Epithelial cell of proximal tubule (primary cell): ENCODE data around the gene NUP210L. TPM values are rescaled to one million over a fixed set of nuclear protein-coding genes. Genes with fewer than 3 reads are reported as not detected.

Source experiments
- DNase-seq: peaks from one replicate; pipeline ENCODE4 v3.0.0-alpha.2; 2011; ENCODE audit warnings: low read depth
- H3K4me3 ChIP-seq: 2 replicates; pipeline ENCODE4 v1.5.1; 2011; ENCODE audit warnings: low read depth, mild to moderate bottlenecking, low read length
- CTCF ChIP-seq: conservative IDR thresholded peaks from 2 replicates; pipeline ENCODE4 v1.5.1; 2012; ENCODE audit warnings: low read depth, mild to moderate bottlenecking, low read length
- total RNA-seq: library from RNA; depleted of rRNA; stranded (reverse); fragments of >200 nt; gene quantifications from 2 replicates; pipeline ENCODE4 v1.2.3, GENCODE V29; 2015

The NUP210L gene
- total RNA-seq, 1 donor from 2014 or later, result not detected

DNA sequence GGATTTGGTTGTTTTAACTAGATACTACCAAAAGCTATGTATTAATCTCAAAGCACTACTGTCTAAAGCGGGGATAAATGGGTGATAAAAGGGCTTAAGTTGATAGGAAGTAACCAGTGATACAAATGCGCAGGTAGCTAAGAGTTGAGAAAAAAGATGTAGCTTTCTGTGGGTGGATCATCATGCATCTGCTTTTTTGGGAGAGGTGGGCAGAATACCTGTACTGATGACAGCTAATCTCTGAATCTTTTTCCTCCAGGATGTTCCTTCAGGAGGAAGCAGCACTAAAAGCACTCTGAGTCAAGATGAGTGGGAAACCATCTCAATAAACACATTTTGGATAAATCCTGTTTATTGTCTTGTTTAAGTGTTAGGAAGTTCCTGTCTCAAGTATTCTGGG, 163.1 kb downstream of the NUP210L start:
- H3K4me3 ChIP-seq, result peak overlapping the region; percentile 84
- DNase-seq, result no peak
- TF ChIP-seq CTCF, result no peak

DNA sequence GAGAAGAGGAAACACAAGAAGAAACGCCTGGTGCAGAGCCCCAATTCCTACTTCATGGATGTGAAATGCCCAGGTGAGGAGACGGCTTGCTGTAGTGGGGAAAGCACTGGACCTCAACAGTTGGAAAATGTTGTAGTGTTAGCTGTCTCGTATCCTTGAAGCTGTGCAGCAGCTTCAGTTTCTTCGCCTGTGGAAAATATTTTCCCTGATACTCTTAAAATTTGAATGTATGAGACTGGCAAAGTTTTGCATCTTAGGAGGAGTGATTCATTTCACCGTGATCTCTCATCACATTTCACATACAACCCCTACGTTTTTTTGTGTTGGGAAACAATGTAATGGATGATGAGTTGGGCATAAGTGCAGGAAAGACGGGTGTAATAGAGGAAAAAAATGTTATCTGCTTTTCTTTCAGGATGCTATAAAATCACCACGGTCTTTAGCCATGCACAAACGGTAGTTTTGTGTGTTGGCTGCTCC, 163.7 kb downstream of the NUP210L start:
- TF ChIP-seq CTCF, result no peak
- no peak for DNase-seq

GRCh38 chr1:153990468-153991150, 164.3 kb downstream of the NUP210L start, which contains the start of gene RPS27:
Gene RPS27 (plus strand): TSS chr1:153990762. CDS start chr1:153990797, 35 bp downstream.
- TF ChIP-seq CTCF, result no peak
- DNase-seq, result peak; percentile 88
- peak within 1 kb of the TSS; percentile 84 for H3K4me3 ChIP-seq

More for the DNA sequence above, 163.7 kb downstream of the NUP210L start:
- peak overlapping the region; percentile 84 for H3K4me3 ChIP-seq

GRCh38 chr1:153987621-153988020, 167.3 kb downstream of the NUP210L start:
- TF ChIP-seq CTCF, result no peak
- no peak overlapping the region for H3K4me3 ChIP-seq
- no peak for DNase-seq

GRCh38 chr1:153985941-153986761, 168.7 kb downstream of the NUP210L start, which contains the start of gene RAB13:
Gene RAB13 (minus strand): TSS chr1:153986339. CDS start chr1:153986236, 103 bp downstream.
- peak within 1 kb of the TSS; percentile 77 for H3K4me3 ChIP-seq
- TF ChIP-seq CTCF, result no peak
- no peak for DNase-seq

- DNase-seq, result peak; percentile 44
- peak overlapping the region; percentile 77 for H3K4me3 ChIP-seq
- no peak for TF ChIP-seq CTCF
Observed at GRCh38 chr1:153985341-153985912, 169.4 kb downstream of the NUP210L start.
